Peyer's patch (tissue), 4 donors: Measurements from ENCODE around the gene GADL1. TPM values are rescaled to one million over a fixed set of nuclear protein-coding genes. Genes with fewer than 3 reads are reported as not detected.

Experiments
- DNase-seq, 3 donors: peaks; one replicate each; pipeline ENCODE4 v3.0.0-alpha.2; 2017 to 2019
- H3K27ac ChIP-seq, 4 donors: fragments of 200-600 bp; sonication (generic); one replicate each; pipeline ENCODE4 v1.5.1; 2016 to 2019
- H3K27me3 ChIP-seq, 2 donors: fragments of 200-600 bp; sonication (generic); one replicate each; pipeline ENCODE4 v1.5.1; 2019
- H3K36me3 ChIP-seq, 3 donors: fragments of 200-600 bp; sonication (generic); one replicate each; pipeline ENCODE4 v1.5.1; 2016 to 2019
- H3K4me1 ChIP-seq, 4 donors: fragments of 200-600 bp; sonication (generic); one replicate each; pipeline ENCODE4 v1.5.1; 2016 to 2019
- H3K4me3 ChIP-seq, 4 donors: fragments of 200-600 bp; sonication (generic); 1 replicate in 3 of 4; 2 replicates in 1 of 4; pipeline ENCODE4 v1.5.1; 2016 to 2019; ENCODE audit warnings: mild to moderate bottlenecking in 1 of 4
- H3K9me3 ChIP-seq, 4 donors: fragments of 200-600 bp; sonication (generic); one replicate each; pipeline ENCODE4 v1.5.1; 2016 to 2019; ENCODE audit warnings: mild to moderate bottlenecking in 1 of 4
- POLR2A ChIP-seq, 2 donors: fragments of 450-650 bp; IDR thresholded peaks; one replicate each; pipeline ENCODE4 v1.5.1; 2017; ENCODE audit warnings: antibody characterized with exemption in 2 of 2, mild to moderate bottlenecking in 2 of 2, moderate library complexity in 2 of 2
- total RNA-seq, 4 donors: library from RNA; depleted of rRNA; stranded (reverse); fragments of >200 nt; gene quantifications; one replicate each; pipeline ENCODE4 v1.1.0, GENCODE V29; 2016
- TF ChIP-seq, protein P1 (sequence below), 6 experiments: fragments of 450-650 bp in 4 of 6; fragments of 200-600 bp in 2 of 6; sonication (generic) in 1 of 6; IDR thresholded peaks; one replicate each; pipeline ENCODE4 v1.5.1; 2017 to 2019; ENCODE audit warnings: antibody characterized with exemption in 6 of 6, mild to moderate bottlenecking in 3 of 6, moderate library complexity in 1 of 6

Gene GADL1
- total RNA-seq, 4 donors from 2014 or later = not detected

DNA sequence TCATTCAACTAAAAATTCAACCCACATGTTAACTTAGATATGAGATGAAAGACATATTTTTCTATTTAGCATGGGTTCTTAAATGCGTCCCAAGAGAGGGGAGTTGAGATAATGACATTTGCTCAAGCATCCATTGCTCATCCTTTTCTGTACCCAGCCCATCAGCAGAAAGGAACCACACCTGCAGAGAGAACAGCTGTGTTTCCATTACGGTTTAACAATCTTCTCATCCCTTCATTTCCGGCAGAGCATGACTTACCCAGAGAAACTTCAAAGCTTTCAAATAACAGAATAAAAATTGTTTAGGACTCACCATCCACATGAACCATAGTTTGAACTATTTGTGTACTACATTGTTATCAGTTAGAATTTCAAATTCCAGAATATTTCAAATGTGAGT lies 174.9 kb downstream of the GADL1 start:
- DNase-seq = no peak
- no peak for TF ChIP-seq POLR2A (IDR thresholded peaks at IDR 0.05)
- TF ChIP-seq, protein P1, sequence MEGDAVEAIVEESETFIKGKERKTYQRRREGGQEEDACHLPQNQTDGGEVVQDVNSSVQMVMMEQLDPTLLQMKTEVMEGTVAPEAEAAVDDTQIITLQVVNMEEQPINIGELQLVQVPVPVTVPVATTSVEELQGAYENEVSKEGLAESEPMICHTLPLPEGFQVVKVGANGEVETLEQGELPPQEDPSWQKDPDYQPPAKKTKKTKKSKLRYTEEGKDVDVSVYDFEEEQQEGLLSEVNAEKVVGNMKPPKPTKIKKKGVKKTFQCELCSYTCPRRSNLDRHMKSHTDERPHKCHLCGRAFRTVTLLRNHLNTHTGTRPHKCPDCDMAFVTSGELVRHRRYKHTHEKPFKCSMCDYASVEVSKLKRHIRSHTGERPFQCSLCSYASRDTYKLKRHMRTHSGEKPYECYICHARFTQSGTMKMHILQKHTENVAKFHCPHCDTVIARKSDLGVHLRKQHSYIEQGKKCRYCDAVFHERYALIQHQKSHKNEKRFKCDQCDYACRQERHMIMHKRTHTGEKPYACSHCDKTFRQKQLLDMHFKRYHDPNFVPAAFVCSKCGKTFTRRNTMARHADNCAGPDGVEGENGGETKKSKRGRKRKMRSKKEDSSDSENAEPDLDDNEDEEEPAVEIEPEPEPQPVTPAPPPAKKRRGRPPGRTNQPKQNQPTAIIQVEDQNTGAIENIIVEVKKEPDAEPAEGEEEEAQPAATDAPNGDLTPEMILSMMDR (IDR thresholded peaks at IDR 0.05) = no peak
- no peaks in the 10 kb centered on the region for H3K9me3 ChIP-seq

DNA sequence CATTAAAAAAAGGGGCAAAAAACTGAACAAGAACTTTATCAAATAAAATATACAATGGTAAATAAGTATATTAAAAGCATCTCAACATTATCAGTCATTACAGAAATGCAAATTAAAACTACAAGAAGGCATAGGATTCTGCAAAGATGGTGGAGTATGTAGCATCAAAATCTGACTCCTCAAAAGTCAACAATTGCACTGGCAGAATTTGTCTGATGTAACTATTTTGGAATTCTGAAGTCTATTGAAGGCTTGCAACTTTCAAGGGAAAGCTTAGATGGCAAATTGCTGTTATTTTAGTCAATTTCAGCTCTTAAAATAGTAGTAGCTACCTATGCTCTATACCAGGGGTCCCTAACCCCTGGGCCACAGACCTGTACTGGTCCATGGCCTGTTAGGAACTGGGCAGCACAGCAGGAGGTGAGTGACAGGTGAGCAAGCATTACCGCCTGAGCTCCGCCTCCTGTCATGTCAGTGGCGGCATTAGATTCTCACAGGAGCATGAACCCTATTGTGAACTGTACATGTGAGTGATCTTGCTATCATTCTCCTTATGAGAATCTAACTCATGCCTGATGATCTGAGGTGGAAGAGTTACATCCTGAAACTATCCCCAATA lies 180.5 kb downstream of the GADL1 start:
- TF ChIP-seq, protein P1 (IDR thresholded peaks at IDR 0.05) = no peak
- no peak for TF ChIP-seq POLR2A (IDR thresholded peaks at IDR 0.05)
- Histone ChIP-seq H3K4me1 (no peaks in the 10 kb centered on the region), H3K36me3 (no peaks in the 10 kb centered on the region), H3K27ac (no peak overlapping the region), H3K9me3 (no peaks in the 10 kb centered on the region), H3K4me3 (no peak overlapping the region), H3K27me3 (no peaks in the 10 kb centered on the region)
- no peak for DNase-seq

More for the DNA sequence above, 174.9 kb downstream of the GADL1 start:
- no peaks in the 10 kb centered on the region for H3K36me3 ChIP-seq
- H3K4me1 ChIP-seq = no peaks in the 10 kb centered on the region
- no peak overlapping the region for H3K27ac ChIP-seq
- no peak overlapping the region for H3K4me3 ChIP-seq
- H3K27me3 ChIP-seq = no peaks in the 10 kb centered on the region

DNA sequence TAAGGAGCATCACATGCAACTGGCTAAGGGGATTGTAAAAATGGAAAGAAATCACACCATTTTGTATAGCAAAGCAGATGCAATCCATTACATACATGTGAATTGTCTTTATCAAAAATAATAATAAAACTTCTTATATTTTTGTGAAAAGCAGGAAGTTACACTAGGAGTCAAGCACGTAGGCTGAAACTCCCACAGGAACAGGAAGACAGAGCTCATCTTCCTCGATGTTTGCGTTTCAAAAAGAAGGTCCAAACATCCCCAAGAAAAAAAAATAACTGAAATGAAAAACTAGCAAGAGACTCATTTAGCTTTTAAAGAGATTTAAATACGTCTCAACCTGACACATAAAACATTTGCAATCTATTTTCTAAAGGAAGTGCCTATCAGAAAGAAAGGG lies 181.5 kb downstream of the GADL1 start:
- DNase-seq = no peak
- H3K4me1 ChIP-seq = no peaks in the 10 kb centered on the region
- H3K4me3 ChIP-seq = no peak overlapping the region
- H3K9me3 ChIP-seq = no peaks in the 10 kb centered on the region
- no peak overlapping the region for H3K27ac ChIP-seq
- H3K27me3 ChIP-seq = no peaks in the 10 kb centered on the region
- H3K36me3 ChIP-seq = no peaks in the 10 kb centered on the region
- TF ChIP-seq POLR2A (IDR thresholded peaks at IDR 0.05) = no peak
- TF ChIP-seq, protein P1 (IDR thresholded peaks at IDR 0.05) = no peak

DNA sequence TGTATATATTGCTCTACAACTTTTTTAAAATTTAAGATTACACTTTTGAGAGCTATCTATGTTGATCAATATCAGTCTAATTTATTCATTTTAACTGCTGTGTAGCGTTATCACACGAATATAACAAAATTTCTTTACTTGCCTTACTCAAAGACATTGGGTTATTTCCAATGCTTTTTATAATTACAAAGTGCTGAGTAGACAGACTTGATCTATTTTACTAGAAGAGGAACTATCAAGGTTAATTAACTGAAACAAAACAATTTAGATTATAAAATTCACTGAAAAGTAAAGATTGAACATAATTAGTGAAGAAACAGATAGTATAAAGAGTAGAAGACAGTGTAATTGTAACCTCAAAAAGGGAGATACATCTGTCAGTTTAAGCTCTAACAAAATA lies 182.6 kb downstream of the GADL1 start:
- H3K27ac ChIP-seq = no peak overlapping the region
- no peaks in the 10 kb centered on the region for H3K36me3 ChIP-seq
- no peak overlapping the region for H3K4me3 ChIP-seq
- H3K4me1 ChIP-seq = no peaks in the 10 kb centered on the region
- H3K27me3 ChIP-seq = no peaks in the 10 kb centered on the region
- DNase-seq = no peak
- H3K9me3 ChIP-seq = no peaks in the 10 kb centered on the region
- TF ChIP-seq POLR2A (IDR thresholded peaks at IDR 0.05) = no peak
- TF ChIP-seq, protein P1 (IDR thresholded peaks at IDR 0.05) = no peak

DNA sequence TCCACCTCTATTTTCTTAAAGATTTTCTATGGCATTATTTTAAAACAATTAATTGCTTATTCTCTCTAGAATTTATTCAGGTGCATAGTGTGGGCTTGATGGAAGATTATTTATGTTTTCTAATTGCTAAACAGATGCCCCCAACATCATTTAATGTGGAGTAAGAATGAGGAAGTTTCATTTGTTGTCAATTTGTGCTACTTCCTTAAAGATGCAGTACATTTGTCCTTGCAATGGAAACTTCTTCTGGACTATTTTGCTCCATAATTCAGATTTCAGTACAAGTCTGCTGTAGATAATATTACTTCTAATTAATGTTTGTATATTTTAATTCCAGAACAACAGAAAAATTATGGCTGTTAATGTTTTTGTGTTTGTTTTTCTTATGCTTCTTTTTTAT lies 183.3 kb downstream of the GADL1 start:
- no peak overlapping the region for H3K4me3 ChIP-seq
- H3K4me1 ChIP-seq = no peaks in the 10 kb centered on the region
- no peak for DNase-seq
- no peaks in the 10 kb centered on the region for H3K9me3 ChIP-seq
- H3K27me3 ChIP-seq = no peaks in the 10 kb centered on the region
- H3K36me3 ChIP-seq = no peaks in the 10 kb centered on the region
- no peak overlapping the region for H3K27ac ChIP-seq
- no peak for TF ChIP-seq POLR2A (IDR thresholded peaks at IDR 0.05)
- TF ChIP-seq, protein P1 (IDR thresholded peaks at IDR 0.05) = no peak

DNA sequence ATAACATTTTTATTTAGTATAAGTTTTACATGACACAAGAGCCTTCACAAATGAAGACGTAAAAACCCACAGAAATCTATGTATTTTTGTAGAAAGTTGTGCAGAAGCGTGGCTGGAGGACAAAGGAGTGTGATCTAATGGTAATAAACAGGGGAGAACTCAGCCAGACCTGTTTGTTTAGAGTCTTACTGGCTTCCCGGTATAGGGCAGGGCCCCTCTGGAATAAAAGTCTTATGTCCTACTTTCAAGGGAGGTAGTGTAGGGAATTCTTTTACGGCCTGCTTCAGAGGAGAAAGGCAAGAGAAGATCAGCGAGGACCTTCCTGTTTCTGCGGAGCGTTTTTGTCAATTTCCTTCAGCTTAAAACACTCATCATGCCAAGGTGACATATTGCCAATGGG lies 184.4 kb downstream of the GADL1 start:
- Histone ChIP-seq H3K4me1 (no peaks in the 10 kb centered on the region), H3K27me3 (no peaks in the 10 kb centered on the region), H3K9me3 (no peaks in the 10 kb centered on the region), H3K36me3 (no peaks in the 10 kb centered on the region), H3K4me3 (no peak overlapping the region), H3K27ac (no peak overlapping the region)
- no peak for DNase-seq
- TF ChIP-seq, protein P1 (IDR thresholded peaks at IDR 0.05) = no peak
- no peak for TF ChIP-seq POLR2A (IDR thresholded peaks at IDR 0.05)
